ENCODE data around the gene NUDT9.
"Not testable (repeated sequence)": the region's sequence is repeated elsewhere in the genome, so short reads cannot be mapped to it uniquely, and the experiment has no call there.

Gene NUDT9

DNA sequence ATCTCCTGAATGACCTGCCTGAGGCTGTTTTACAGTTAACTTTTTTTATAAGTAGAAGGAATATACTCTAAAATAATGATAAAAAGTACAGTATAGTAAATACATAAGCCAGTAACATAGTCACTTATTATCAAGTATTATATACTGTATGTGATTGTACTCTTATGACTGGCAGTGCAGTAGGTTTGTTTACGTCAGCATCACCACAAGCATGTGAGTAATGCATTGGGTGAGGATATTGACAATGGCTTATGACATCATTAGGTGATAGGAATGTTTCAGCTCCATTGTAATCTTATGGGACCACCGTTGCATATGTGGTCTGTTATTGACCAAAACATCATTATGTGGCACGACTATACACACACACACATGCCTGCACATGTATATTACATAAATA is 20.5 kb downstream of the NUDT9 start:
- H3K36me3 ChIP-seq (ENCODE audit: control insufficient read depth, insufficient read depth, low read length) = 0 out of 2 replicates have a peak, but pooled peaks cover 1% of the 10 kb centered on the region
- TF ChIP-seq, protein P1, sequence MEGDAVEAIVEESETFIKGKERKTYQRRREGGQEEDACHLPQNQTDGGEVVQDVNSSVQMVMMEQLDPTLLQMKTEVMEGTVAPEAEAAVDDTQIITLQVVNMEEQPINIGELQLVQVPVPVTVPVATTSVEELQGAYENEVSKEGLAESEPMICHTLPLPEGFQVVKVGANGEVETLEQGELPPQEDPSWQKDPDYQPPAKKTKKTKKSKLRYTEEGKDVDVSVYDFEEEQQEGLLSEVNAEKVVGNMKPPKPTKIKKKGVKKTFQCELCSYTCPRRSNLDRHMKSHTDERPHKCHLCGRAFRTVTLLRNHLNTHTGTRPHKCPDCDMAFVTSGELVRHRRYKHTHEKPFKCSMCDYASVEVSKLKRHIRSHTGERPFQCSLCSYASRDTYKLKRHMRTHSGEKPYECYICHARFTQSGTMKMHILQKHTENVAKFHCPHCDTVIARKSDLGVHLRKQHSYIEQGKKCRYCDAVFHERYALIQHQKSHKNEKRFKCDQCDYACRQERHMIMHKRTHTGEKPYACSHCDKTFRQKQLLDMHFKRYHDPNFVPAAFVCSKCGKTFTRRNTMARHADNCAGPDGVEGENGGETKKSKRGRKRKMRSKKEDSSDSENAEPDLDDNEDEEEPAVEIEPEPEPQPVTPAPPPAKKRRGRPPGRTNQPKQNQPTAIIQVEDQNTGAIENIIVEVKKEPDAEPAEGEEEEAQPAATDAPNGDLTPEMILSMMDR (IDR thresholded peaks at IDR 0.05; ENCODE audit: insufficient read depth, low read length, poor library complexity, severe bottlenecking) = no peak
- no peaks in the 10 kb centered on the region for H3K27me3 ChIP-seq (replicated peaks; ENCODE audit: control insufficient read depth, insufficient read depth, low read length)
- no peak overlapping the region for H3K4me3 ChIP-seq (replicated peaks; ENCODE audit: low read depth, low read length)
- DNase-seq (ENCODE audit: extremely low read depth, insufficient read length) = no peak

DNA sequence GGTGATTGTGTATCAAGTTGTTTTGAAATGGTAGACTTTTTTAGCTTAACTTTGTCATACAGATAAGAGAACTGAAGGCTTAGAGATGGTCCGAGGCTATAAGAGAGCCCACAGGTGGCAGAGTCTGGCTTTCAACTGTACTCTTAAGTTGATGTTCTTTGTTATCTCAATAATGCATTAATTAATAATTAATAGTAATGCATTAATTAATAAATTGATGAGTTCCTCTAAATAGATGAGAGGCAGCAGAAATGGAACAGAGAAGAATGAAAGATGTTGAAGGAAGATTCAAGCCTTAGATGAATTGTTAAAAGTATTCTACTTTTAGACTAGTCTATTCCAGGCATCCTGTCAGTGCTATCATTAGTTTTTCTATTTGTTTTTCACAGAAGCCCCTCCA is 22.4 kb downstream of the NUDT9 start:
- TF ChIP-seq, protein P1 (IDR thresholded peaks at IDR 0.05; ENCODE audit: insufficient read depth, low read length, poor library complexity, severe bottlenecking) = no peak
- H3K4me3 ChIP-seq (replicated peaks; ENCODE audit: low read depth, low read length) = no peak overlapping the region
- no peak for DNase-seq (ENCODE audit: extremely low read depth, insufficient read length)
- 0 out of 2 replicates have a peak, but pooled peaks cover 1% of the 10 kb centered on the region for H3K36me3 ChIP-seq (ENCODE audit: control insufficient read depth, insufficient read depth, low read length)
- H3K27me3 ChIP-seq (replicated peaks; ENCODE audit: control insufficient read depth, insufficient read depth, low read length) = no peaks in the 10 kb centered on the region

DNA sequence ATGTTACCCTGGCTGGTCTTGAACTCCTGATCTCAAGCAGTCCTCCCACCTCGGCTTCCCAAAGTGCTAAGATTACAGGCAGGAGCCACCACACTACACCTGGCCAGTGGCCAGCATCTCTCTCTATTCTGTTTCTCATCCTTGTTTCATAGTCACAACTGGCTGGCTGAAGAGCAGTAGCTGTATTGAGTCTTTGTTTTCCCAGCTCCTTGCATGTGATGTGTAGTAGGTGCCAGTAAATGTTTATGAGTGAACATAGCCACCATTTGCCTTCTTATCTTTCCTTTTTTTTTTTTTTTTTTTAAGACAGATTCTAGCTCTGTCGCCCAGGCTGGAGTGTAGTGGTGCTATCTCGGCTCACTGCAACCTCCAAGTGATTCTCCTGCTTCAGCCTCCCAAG is 23.6 kb downstream of the NUDT9 start:
- TF ChIP-seq, protein P1 (IDR thresholded peaks at IDR 0.05; ENCODE audit: insufficient read depth, low read length, poor library complexity, severe bottlenecking) = no peak
- 0 out of 2 replicates have a peak, but pooled peaks cover 1% of the 10 kb centered on the region for H3K36me3 ChIP-seq (ENCODE audit: control insufficient read depth, insufficient read depth, low read length)
- no peak for DNase-seq (ENCODE audit: extremely low read depth, insufficient read length)
- H3K4me3 ChIP-seq (replicated peaks; ENCODE audit: low read depth, low read length) = no peak overlapping the region
- H3K27me3 ChIP-seq (replicated peaks; ENCODE audit: control insufficient read depth, insufficient read depth, low read length) = no peaks in the 10 kb centered on the region

DNA sequence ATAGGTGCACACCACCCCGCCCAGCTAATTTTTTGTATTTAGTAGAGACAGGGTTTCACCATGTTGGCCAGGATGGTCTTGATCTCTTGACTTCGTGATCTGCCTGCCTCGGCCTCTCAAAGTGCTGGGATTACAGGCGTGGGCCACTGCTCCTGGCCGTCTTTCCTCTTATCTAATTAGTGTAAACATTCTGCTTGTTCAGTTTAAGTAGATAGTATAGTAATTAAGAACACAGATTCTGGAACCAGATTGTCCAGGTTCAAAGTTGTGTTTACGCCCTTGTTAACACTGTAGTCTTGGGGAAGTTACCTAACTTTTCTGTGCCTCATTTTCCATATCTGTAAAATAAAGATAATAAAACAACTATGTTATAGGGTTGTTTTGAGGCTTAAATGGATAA is 24.0 kb downstream of the NUDT9 start:
- not testable (repeated sequence) for H3K36me3 ChIP-seq (ENCODE audit: control insufficient read depth, insufficient read depth, low read length); H3K27me3 ChIP-seq (replicated peaks; ENCODE audit: control insufficient read depth, insufficient read depth, low read length); H3K4me3 ChIP-seq (replicated peaks; ENCODE audit: low read depth, low read length); DNase-seq (ENCODE audit: extremely low read depth, insufficient read length)

DNA sequence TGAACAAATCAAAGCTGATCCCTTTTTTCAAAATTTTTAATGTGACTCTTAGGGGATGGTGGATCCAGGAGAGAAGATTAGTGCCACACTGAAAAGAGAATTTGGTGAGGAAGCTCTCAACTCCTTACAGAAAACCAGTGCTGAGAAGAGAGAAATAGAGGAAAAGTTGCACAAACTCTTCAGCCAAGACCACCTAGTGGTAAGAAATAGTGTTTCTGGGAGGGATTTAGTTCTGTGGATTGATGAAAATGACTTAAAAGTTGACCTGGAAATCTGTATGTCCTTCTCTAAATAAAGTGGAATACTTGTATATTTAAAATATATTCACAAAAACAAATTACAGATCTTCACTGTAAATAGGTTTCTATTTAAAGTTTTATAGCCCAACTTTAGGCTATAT is 29.2 kb downstream of the NUDT9 start:
- H3K36me3 ChIP-seq (ENCODE audit: control insufficient read depth, insufficient read depth, low read length) = no peaks in the 10 kb centered on the region
- no peak overlapping the region for H3K4me3 ChIP-seq (replicated peaks; ENCODE audit: low read depth, low read length)
- TF ChIP-seq, protein P1 (IDR thresholded peaks at IDR 0.05; ENCODE audit: insufficient read depth, low read length, poor library complexity, severe bottlenecking) = peak; percentile 8
- no peaks in the 10 kb centered on the region for H3K27me3 ChIP-seq (replicated peaks; ENCODE audit: control insufficient read depth, insufficient read depth, low read length)
- DNase-seq (ENCODE audit: extremely low read depth, insufficient read length) = no peak

DNA sequence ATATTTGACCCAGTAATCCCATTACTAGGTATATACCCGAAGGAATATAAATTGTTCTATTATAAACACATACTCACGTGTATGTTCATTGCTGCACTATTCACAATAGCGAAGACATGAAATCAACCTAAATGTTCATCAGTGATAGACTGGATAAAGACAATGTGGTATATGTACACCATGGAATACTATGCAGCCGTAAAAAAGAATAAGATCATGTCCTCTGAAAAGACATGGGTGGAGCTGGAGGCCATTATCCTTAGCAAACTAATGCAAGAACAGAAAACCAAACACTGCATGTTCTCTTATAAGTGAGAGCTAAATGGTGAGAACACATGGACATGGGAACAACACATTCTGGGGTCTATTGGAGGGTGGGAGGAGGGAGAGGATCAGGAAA is 36.5 kb downstream of the NUDT9 start:
- TF ChIP-seq, protein P1 (IDR thresholded peaks at IDR 0.05; ENCODE audit: insufficient read depth, low read length, poor library complexity, severe bottlenecking) = no peak
- no peak for DNase-seq (ENCODE audit: extremely low read depth, insufficient read length)
- no peaks in the 10 kb centered on the region for H3K27me3 ChIP-seq (replicated peaks; ENCODE audit: control insufficient read depth, insufficient read depth, low read length)
- no peaks in the 10 kb centered on the region for H3K36me3 ChIP-seq (ENCODE audit: control insufficient read depth, insufficient read depth, low read length)
- H3K4me3 ChIP-seq (replicated peaks; ENCODE audit: low read depth, low read length) = no peak overlapping the region
